GM18951 (cell line): Measurements from ENCODE around the gene RNF217.

Source experiments
- POLR2A ChIP-seq: IDR thresholded peaks from 4 replicates; pipeline ENCODE4 v1.6.1; 2011; ENCODE audit warnings: mild to moderate bottlenecking; ENCODE audit not compliant: insufficient read length, insufficient read depth; ENCODE audit errors: extremely low read depth
- in situ Hi-C: fragments of 300-500 bp; cut with MboI; formaldehyde crosslinking; loops from one replicate; pipeline ENCODE4 v1.12.0; 2022; ENCODE audit warnings: low sequenced_read_pairs, mixed read lengths, inconsistent platforms; ENCODE audit not compliant: unreplicated experiment

RNF217 gene

DNA sequence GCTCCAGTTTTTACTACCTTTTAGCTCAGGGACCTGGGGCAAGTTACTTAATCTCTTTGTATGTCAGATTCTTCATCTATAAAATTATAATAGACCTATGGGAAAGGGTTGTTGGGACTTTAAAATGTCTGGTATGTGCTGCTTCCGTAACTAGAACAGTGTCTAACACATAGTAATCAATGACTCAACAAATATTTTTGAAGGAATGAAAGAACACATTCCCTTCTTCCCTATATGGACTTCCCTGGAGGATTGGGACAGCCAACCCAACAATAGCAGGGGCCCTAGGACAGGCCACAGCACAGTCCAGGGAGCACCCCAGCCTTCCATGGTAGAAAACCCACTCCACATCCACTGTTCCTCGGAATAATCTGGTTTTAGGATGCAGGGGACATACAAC lies 140.7 kb downstream of the RNF217 start:
- no peak for TF ChIP-seq POLR2A
- in situ Hi-C loops, result no loop called here

DNA sequence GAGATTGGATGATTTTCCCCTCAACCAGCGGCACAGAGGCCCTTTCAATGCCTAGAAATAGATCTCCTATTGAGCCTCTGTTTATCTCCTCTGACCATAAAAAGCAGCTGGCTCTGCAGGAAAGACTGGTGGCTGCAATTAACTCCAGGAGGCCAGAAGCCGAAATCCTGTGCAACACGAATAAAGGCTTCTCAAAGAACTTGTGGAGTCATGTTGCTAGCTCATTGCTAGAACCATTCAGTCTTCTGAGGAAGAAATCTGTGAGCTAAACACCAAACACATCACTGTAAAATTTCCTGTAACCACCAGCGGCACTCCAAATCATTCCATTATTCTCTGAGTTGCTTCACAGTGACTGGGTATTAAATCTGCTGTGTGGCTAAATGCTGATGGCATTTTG lies 142.2 kb downstream of the RNF217 start:
- in situ Hi-C loops, result no loop called here
- TF ChIP-seq POLR2A, result no peak

DNA sequence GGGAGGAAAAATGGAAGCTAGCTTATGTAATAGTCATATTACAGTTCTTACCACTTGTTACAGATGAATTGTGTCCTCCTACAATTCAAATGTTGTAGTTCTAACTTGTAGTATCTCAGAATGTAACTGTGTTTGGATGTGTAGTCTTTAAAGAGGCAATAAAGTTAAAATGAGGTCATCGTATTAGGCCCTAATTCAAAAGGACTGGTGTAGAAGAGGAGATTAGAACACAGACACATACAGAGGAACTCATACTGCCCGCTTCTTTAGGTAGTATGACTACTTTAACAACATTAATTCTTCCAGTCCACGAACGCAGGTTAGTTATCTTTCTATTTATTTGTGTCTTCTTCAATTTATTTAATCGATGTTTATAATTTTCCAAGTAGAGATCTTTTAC lies 144.8 kb downstream of the RNF217 start:
- no peak for TF ChIP-seq POLR2A

DNA sequence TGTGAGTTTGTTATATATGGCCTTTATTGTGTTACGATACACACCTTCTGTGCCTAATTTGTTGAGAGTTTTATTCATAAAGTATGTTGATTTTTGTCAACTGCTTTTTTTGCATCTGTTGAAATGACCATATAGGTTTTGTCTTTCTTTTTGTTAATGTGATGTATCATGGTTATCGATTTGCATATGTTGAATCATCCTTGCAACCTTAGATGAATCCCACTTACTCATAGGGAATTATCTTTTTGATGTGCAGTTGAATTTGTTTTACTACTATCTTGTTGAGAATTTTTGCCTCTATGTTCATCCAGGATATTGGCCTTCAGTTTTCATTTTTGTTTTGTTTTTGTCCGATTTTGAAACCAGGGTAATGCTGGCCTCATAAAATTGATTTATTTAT lies 145.7 kb downstream of the RNF217 start:
- no peak for TF ChIP-seq POLR2A
- in situ Hi-C loops, result no loop called here

More for the DNA sequence above, 144.8 kb downstream of the RNF217 start:
- in situ Hi-C loops, result no loop called here

DNA sequence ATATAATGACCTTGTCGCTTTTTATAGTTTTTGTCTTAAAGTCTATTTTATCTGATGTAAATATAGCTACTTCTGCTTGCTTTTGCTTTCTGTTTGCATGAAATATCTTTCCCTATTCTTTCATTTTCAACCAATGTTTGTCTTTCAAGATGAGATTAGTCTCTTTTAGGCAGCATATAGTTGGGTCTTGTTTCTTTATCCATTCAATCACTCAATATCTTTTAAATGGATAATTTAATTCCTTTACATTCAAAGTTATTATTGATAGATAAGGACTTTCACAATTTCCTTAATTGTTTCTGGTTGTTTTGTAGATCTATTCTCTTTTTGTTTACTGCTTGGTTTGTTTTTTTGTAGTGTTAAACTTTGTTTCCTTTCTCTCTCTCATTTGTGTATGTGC lies 147.8 kb downstream of the RNF217 start:
- in situ Hi-C loops, result loop anchor here (10.0 kb wide), 1 partner anchor 235 kb away; no protein-coding TSS in a partner anchor
- no peak for TF ChIP-seq POLR2A

DNA sequence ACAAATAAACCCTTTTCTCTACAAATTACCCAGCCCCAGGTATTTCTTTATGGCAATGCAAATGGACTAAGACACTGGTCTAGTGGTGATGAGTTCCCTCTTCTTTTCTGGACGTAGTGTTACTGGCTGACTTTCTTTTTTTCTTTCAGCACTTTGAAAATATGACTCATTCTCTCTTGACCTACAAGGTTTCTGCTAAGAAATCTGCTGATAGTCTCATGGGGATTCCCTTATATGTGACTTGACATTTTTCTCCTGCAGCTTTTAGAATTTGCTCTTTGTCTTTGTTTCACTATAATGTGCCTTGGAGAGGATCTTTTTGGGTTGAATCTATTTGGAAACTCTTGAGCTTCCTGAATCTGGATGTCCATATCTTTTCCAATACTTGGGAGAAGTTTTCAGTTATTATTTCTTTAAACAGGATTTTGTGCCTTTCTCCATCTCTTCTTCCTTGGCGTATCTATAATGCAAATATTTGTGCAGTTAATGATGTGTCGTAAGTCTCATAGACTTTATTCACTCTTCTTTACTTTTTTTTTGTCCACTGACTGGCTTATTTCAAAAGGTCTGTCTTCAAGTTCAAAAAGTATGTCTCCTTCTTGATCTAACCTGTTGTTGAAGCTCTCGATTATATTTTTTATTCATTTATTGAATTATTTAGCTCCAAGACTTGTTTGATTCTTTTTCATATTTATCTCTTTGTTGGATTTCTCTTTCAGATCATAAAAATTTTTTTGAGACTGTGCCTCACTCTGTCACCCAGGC lies 149.2 kb downstream of the RNF217 start:
- in situ Hi-C loops, result loop anchor here (10.0 kb wide), 1 partner anchor 237 kb away; no protein-coding TSS in a partner anchor
- TF ChIP-seq POLR2A, result no peak

DNA sequence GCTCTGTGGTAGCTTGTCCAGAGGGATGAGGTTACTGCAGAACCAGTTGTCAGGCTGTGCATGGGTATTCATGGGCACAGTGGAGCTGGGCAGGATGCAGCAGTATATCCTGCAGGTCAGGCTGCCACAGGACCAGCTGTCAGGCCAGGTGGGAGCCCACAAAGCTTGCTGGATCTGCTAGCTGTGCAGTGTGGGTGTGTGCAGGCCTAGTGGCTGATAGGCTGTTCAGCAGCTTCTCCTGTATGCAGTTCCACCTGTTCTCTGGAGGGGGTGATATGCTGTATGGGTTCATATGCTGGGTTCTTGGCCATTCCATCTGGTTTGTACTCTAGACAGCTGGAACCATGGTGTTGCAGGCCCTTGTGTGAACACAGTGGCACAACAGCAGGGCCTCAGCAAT lies 150.7 kb downstream of the RNF217 start:
- in situ Hi-C loops, result loop anchor here (10.0 kb wide), 1 partner anchor 238 kb away; no protein-coding TSS in a partner anchor
- no peak for TF ChIP-seq POLR2A

DNA sequence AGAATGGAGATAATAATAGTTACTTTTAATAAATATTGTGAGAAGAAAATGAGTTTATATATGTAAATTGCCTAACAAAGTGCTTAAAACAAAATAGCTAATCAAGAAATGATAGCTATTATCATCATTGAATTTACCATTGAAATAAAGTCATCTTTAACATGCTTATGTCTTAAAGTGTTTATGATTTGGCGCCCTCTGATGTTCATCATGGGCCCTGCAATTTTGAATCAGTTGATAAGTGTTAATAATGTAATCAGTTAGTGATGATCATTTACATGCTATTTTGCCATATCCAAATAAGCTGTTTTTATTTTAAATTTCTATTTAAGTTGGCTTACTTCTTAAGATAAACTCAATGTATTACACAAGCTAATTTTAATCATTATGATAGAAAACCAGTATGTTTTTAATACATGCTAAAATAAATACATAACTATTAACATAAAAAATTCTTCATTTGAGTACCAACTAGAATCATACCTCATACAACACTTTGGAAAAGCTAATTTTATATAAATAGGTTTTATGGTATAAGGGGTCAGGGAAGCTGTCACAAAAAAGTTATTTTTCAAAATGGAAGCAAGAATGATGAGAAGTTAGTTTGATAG lies 152.1 kb downstream of the RNF217 start:
- in situ Hi-C loops, result loop anchor here (10.0 kb wide), 1 partner anchor 240 kb away; no protein-coding TSS in a partner anchor
- TF ChIP-seq POLR2A, result no peak

DNA sequence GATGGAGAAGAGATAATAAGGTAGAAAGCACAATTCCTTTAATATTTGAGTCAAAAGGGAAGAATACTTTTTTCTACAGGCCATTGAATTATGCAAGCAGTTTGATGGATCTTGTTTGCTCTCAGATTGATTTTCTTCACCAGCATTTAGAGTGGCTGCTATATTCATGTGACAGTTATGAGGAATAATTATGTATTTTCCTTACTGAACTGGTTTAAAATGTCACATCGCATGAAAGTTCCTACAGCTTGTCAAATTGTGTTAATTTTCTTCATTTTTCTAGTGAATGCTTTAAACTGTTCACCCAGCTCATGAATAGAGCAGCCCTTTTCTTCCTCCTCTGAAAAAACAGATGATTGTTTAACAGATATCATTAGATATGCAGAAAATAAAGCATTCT lies 153.9 kb downstream of the RNF217 start:
- in situ Hi-C loops, result loop anchor here (10.0 kb wide), 1 partner anchor 241 kb away; no protein-coding TSS in a partner anchor

DNA sequence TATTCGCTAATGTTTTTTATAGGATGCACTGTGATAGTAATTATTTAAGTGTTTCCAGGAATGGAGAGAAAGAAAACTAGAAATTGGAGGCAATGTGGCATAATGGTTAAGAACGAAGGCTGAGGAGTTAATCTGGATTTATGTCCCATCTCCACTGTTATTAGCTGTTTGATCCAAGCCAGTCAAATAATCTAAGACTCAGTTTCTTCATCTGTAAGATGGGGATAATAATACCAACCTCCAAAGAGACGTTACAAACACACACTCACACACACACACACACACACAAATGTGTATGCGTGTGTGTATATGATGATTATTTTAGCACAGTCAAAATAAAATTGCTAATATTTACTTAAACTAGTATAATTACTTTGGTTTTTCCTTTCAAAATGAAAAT lies 154.5 kb downstream of the RNF217 start:
- in situ Hi-C loops, result loop anchor here (10.0 kb wide), 1 partner anchor 242 kb away; no protein-coding TSS in a partner anchor

More for the DNA sequence above, 153.9 kb downstream of the RNF217 start:
- no peak for TF ChIP-seq POLR2A

DNA sequence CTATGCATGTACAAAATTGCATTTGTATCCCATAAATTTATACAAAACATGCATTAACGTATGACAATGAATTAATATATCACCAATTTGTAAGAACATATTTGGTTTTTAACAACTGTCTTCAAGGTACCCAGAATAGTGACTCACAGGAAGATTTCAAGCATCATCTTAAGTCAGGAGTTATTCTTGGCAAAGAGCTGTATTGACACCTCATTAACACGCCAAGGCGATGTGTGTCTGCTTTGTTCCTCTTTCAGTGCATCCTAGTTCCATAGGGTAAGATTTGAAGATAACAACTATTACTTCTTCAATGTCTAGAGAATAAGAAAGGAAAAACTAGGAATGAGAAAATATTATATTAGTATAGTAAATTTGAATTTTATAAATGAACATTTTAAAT lies 155.6 kb downstream of the RNF217 start:
- in situ Hi-C loops, result loop anchor here (10.0 kb wide), 1 partner anchor 243 kb away; no protein-coding TSS in a partner anchor
- no peak for TF ChIP-seq POLR2A

More for the DNA sequence above, 154.5 kb downstream of the RNF217 start:
- no peak for TF ChIP-seq POLR2A

DNA sequence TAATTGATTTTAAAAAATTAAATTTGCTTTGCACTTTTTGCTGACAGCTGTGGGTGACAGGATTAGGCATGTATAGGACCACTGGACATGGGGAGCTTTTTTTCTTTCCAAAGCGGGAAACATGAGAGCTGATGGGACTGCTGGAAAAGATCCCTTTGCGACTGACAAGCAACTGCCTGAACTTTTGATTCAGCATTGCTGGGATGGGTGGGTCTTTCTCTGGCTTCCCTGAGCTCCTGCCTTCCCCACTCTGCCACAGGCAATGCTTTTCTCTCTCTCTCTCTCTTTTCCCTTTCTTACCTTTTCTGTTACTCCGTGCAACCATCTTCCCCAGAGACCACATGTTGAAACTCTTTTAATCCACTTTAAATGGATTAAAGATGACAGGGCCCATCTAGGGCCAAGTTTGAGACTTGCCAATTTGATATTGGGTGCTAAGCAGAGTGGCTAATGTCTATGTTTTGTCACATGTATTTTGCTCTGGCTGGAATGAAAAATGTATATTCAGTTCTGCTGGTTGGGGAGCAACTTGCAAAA lies 157.9 kb downstream of the RNF217 start:
- in situ Hi-C loops, result no loop called here

DNA sequence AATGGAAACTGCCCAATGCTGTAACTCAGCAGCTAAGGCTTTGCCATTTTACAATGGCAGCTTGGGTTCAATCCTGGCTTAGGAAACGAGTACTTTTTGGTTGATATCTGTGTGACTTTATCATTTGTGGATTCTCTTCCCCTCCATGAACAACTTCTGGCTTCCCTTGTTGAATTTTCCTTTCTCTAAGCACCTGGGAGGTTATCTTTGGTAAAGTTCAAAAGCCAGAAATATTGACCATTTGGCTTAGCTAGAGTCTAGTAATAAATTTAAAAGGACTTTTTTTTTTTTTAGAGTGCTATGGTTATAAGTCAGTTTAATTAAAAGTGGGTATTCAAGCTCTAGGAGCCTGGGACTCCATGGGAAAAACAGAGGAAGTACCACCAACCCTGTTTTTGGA lies 159.7 kb downstream of the RNF217 start:
- in situ Hi-C loops, result no loop called here

More for the DNA sequence above, 157.9 kb downstream of the RNF217 start:
- TF ChIP-seq POLR2A, result no peak

DNA sequence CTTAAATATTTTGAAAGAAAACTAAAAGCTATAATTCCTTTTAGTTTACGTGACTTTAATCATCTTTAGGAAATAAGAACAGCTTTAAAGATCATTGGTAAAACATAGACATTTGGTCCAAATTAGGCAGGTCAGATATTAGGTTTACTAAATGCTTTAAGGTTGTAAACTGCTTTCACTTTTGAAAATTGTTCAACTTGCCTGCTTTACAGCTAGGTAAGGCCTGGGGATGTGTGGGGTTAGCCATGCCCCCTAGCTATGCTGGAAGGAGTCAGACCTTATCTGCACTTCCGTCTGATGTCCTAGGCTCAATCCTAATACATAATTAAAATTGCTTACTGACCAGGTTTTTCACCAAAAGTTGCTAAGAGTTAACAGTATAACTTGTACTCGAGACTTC lies 160.8 kb downstream of the RNF217 start:
- in situ Hi-C loops, result no loop called here
- TF ChIP-seq POLR2A, result no peak

More for the DNA sequence above, 159.7 kb downstream of the RNF217 start:
- TF ChIP-seq POLR2A, result no peak

DNA sequence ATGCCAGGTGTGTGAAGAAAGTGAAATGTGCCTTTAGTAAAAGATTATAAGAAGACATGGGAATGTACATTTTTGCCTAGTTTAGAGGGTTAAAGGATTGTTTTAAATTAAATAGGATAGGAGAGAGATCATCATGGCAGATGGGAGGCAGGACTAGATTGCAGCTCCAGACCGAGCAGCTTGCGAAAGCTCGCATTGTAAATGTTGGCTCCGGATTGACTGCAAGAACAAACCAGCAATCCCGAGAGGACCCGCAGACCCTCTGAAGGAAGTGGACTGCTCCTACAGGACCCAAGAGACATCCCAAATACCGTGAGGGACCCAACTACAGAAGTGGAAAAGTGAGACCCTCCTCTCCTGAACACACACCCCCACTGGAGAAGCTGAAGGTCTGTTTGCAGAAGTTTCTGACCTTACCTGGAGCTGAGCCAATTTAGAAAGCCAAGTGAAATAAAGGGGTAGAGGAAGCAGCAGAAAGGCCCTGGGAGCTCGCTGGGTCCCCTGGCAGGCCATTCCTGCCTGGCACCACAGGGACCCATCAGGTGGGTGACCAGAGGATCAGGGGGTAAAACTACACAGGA lies 161.3 kb downstream of the RNF217 start:
- in situ Hi-C loops, result no loop called here
- TF ChIP-seq POLR2A, result no peak
